C4-2B (cell line): Measurements from ENCODE around the gene ACAD9.

Experiments
- H3K27ac ChIP-seq: fragments of 450-650 bp; 2 replicates; pipeline ENCODE4 v1.5.1; 2017
- CTCF ChIP-seq: fragments of 450-650 bp; conservative IDR thresholded peaks from 2 replicates; pipeline ENCODE4 v1.5.1; 2017; ENCODE audit warnings: mild to moderate bottlenecking
- ZFX ChIP-seq: fragments of 450-650 bp; IDR thresholded peaks from 2 replicates; pipeline ENCODE4 v1.6.1; 2017

The ACAD9 gene

DNA sequence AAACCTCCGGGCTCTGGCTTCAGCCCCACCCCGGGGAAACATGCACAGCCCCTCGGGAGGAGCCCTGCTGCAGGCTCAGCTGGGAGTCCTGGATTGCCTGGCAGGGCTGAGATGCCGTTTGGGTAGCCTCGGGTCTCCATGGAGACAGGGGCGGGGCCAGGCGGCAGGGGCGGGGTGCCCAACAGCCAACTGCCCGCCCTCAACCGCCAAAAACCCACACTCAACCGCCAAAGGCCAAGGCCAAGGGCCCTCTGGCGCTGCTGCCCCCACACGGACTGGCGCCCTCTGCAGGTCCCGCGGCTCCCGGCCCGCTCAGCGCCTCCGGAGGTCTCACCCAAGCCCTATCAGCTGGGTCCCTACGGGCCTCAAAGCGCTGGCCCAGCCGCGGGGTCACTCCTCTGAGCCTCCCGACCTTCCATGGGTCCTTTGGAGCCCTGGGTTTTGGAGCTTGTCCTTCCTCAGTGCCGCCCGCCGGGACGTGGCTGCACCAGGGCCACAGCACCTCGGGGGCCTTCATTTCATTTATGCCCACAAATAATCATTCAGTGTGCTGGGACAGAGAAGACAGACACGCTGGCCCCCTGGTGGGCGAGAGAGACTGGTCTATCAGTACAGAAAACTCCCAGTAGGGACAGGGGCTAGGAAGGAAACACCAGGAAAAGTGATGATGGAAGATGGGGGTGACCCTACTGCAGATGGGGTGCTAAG is 33.5 kb upstream of the ACAD9 start:
- TF ChIP-seq CTCF (no peak; the same call in 1 of the 2 replicates), ZFX (no peak)
- no peak overlapping the region for H3K27ac ChIP-seq

DNA sequence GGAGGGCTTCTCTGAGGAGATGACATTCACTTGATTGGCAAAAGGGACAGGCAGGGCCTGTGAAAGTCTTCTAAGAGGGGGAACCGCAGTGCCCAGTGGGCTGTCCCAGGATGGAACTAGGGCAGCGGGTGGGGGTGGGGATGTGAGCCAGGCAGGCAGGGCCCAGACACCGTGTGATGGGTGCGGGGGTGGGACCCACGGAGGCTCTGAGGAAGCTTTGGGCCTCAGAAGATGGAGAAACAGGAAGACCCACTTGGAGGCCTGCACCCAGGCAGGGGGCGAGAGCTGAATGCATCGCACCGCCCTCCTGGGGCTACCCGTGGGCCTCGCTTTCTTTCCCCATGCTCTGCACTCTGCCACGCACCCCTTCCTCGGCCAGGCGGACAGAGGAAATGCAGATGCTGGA is 32.9 kb upstream of the ACAD9 start:
- H3K27ac ChIP-seq = no peak overlapping the region
- TF ChIP-seq CTCF (no peak), ZFX (no peak)

DNA sequence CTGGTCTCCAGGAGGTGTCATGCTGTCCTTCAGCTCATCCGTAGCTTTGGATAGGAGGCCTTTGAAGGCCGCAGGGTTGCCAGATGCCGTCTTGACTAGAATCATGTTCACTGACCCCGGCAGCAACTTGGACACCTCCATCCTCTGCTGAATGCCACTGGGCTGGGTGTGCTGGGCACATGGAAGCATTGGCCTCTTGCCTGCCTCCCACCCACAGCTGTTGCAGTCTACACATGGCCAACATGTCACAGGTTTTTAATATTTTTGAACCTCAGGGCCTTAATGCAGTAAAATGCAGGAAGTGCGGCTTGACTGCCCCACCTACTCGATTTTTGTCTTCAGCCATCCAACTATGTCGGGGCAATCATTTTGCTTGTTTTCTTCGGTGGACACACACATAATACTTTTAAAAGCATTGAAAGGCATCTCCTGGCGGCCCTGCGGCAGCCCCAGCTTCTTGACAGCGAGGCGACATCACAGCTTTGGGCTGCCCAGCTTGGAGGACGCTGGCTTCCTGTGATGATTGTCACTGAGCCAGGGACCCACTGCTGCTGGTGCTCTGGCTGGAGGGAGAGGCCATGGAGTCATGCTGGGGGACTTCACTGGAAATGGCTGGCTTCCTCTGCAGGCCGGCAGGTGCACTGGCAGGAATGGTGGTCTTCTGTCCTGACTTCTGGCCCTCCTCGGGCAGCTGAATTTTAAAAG is 31.6 kb upstream of the ACAD9 start:
- no peak overlapping the region for H3K27ac ChIP-seq
- TF ChIP-seq ZFX = no peak
- no peak for TF ChIP-seq CTCF

GRCh38 chr3:128848936-128849335 is 30.5 kb upstream of the ACAD9 start:
- no peak overlapping the region for H3K27ac ChIP-seq
- TF ChIP-seq ZFX = no peak
- TF ChIP-seq CTCF = no peak

DNA sequence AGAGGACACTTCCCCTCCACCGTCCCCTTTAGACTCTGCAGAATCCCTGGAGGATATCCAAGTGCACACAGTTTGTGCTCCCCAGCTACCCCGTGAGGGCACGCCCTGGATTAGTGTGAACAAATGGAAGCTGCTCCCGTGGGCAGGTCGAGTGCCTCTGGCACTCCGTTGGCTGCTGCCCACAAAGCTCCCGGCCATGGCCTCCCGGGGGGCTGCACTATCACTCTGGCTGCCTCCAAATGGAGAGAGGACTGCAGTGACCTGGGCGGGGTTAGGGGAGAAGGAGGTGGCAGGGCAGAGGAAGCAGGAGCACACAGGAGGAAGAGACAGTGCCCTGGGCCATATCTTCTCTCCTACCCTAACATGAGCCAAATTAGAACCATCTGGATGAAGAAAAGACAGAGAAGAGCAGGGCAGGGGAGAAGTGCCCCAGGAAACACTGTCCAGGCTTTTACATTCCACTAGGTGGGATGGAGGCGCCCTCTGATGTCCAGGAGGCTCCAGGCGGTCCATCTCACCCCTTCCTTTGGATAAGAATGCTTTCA is 29.4 kb upstream of the ACAD9 start:
- no peak overlapping the region for H3K27ac ChIP-seq
- TF ChIP-seq ZFX (no peak), CTCF (no peak)

DNA sequence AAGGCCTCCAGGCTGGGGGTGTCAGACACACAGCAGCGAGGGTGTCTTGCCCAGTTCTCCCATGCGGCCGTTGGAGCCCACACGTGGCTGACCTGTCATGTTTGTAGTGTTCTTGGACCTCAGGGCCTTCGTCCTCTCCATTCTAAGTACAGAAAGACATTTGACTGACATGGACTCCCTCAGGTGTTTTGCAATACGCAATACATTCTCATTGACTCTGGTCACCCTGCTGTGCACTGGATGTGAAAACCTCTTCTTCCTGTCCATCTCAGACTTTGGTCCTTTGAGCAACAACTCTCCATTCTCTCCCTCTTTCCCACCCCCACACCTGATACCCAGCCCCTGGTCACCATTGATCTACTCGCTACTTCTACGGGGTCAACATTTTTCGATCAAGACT is 28.9 kb upstream of the ACAD9 start:
- no peak overlapping the region for H3K27ac ChIP-seq
- no peak for TF ChIP-seq CTCF
- no peak for TF ChIP-seq ZFX

GRCh38 chr3:128851601-128852000 is 27.8 kb upstream of the ACAD9 start:
- no peak overlapping the region for H3K27ac ChIP-seq
- TF ChIP-seq ZFX (no peak), CTCF (no peak)
